ENCODE results near the gene SRGAP2B. TPM values are rescaled to one million over a fixed set of nuclear protein-coding genes. Genes with fewer than 3 reads are reported as not detected.
"Not testable (repeated sequence)": the region's sequence is repeated elsewhere in the genome, so short reads cannot be mapped to it uniquely, and the experiment has no call there.

SRGAP2B gene
- total RNA-seq (ENCODE audit: low replicate concordance): 32.3 and 99.2 TPM in 2 replicates

GRCh38 chr1:145095284-145096057 is at the start of gene SRGAP2B, which contains the start of gene FAM72D:
SRGAP2B (minus strand) TSS chr1:145095328; CDS start chr1:145092901, 2,427 bp downstream.
FAM72D (plus strand) TSS chr1:145095974; CDS start chr1:145096848, 874 bp downstream.
- not testable (repeated sequence) for DNase-seq (ENCODE audit: low read depth)
- H3K4me3 ChIP-seq (ENCODE audit: low read depth, low read length): peak within 1 kb of the TSS; percentile 58

GRCh38 chr1:145144264-145144913 is 49.3 kb upstream of the SRGAP2B start:
- DNase-seq (ENCODE audit: low read depth); H3K4me3 ChIP-seq (ENCODE audit: low read depth, low read length): not testable (repeated sequence)

- not testable (repeated sequence) for DNase-seq (ENCODE audit: low read depth); H3K4me3 ChIP-seq (ENCODE audit: low read depth, low read length)
Measured at GRCh38 chr1:145140549-145140948, 45.4 kb upstream of the SRGAP2B start.

GRCh38 chr1:145134476-145134875 is 39.3 kb upstream of the SRGAP2B start:
- not testable (repeated sequence) for H3K4me3 ChIP-seq (ENCODE audit: low read depth, low read length); DNase-seq (ENCODE audit: low read depth)

- DNase-seq (ENCODE audit: low read depth): peak; percentile 57
Measured at GRCh38 chr1:145128697-145129469, 33.8 kb upstream of the SRGAP2B start.

GRCh38 chr1:145127144-145127543 is 32.0 kb upstream of the SRGAP2B start:
- DNase-seq (ENCODE audit: low read depth); H3K4me3 ChIP-seq (ENCODE audit: low read depth, low read length): not testable (repeated sequence)

More at GRCh38 chr1:145128697-145129469, 33.8 kb upstream of the SRGAP2B start:
- H3K4me3 ChIP-seq (ENCODE audit: low read depth, low read length): not testable (repeated sequence)

GRCh38 chr1:145125112-145125511 is 30.0 kb upstream of the SRGAP2B start:
- DNase-seq (ENCODE audit: low read depth); H3K4me3 ChIP-seq (ENCODE audit: low read depth, low read length): not testable (repeated sequence)

- H3K4me3 ChIP-seq (ENCODE audit: low read depth, low read length); DNase-seq (ENCODE audit: low read depth): not testable (repeated sequence)
Measured at GRCh38 chr1:145123992-145124641, 29.0 kb upstream of the SRGAP2B start.

GRCh38 chr1:145123062-145123395 is 27.9 kb upstream of the SRGAP2B start:
- not testable (repeated sequence) for H3K4me3 ChIP-seq (ENCODE audit: low read depth, low read length); DNase-seq (ENCODE audit: low read depth)

- not testable (repeated sequence) for H3K4me3 ChIP-seq (ENCODE audit: low read depth, low read length); DNase-seq (ENCODE audit: low read depth)
Measured at GRCh38 chr1:145122344-145123061, 27.4 kb upstream of the SRGAP2B start.

- H3K4me3 ChIP-seq (ENCODE audit: low read depth, low read length); DNase-seq (ENCODE audit: low read depth): not testable (repeated sequence)
Measured at GRCh38 chr1:145119842-145120241, 24.7 kb upstream of the SRGAP2B start.

- not testable (repeated sequence) for DNase-seq (ENCODE audit: low read depth); H3K4me3 ChIP-seq (ENCODE audit: low read depth, low read length)
Measured at GRCh38 chr1:145115587-145116493, 20.7 kb upstream of the SRGAP2B start.

- H3K4me3 ChIP-seq (ENCODE audit: low read depth, low read length); DNase-seq (ENCODE audit: low read depth): not testable (repeated sequence)
Measured at GRCh38 chr1:145114560-145115057, 19.5 kb upstream of the SRGAP2B start.

- not testable (repeated sequence) for DNase-seq (ENCODE audit: low read depth); H3K4me3 ChIP-seq (ENCODE audit: low read depth, low read length)
Measured at GRCh38 chr1:145112703-145113102, 17.6 kb upstream of the SRGAP2B start.

- not testable (repeated sequence) for H3K4me3 ChIP-seq (ENCODE audit: low read depth, low read length); DNase-seq (ENCODE audit: low read depth)
Measured at GRCh38 chr1:145111674-145112073, 16.5 kb upstream of the SRGAP2B start.

- DNase-seq (ENCODE audit: low read depth); H3K4me3 ChIP-seq (ENCODE audit: low read depth, low read length): not testable (repeated sequence)
Measured at GRCh38 chr1:145103294-145103693, 8.2 kb upstream of the SRGAP2B start.

GRCh38 chr1:145101725-145102124 is 6.6 kb upstream of the SRGAP2B start:
- H3K4me3 ChIP-seq (ENCODE audit: low read depth, low read length); DNase-seq (ENCODE audit: low read depth): not testable (repeated sequence)

Measured in fibroblast of the aortic adventitia (primary cell).